K562 (cell line): ENCODE results near the gene MT1M. TPM values are rescaled to one million over a fixed set of nuclear protein-coding genes. Genes with fewer than 3 reads are reported as not detected.

Experiments
- ATAC-seq: fragments of 200-7000 bp; cut with Tn5 transposase; 3 replicates; pipeline ENCODE4 v1.9.1; 2020; ENCODE audit warnings: moderate library complexity
- BruUV-seq: library from RNA; stranded (reverse); fragments of 400-500 nt; replicated peaks from 2 replicates; lab custom pipeline; 2021; lab: Mats Ljungman, UMichigan
- CTCF ChIA-PET: fragments of 300-600 bp; formaldehyde crosslinking; extraction: SDS; loops from one replicate; lab custom pipeline; 2021; ENCODE audit warnings: low intra/inter-chr PET ratio; lab: Yijun Ruan, JAX
- POLR2A ChIA-PET: fragments of 300-600, 350-650 bp; sonication (Branson Sonifier 250); formaldehyde crosslinking; extraction: SDS; loops from one replicate; lab custom pipeline; 2021; ENCODE audit warnings: antibody characterized with exemption, inconsistent platforms; lab: Yijun Ruan, JAX
- DNase-seq, 4 experiments: peaks; one replicate each; pipeline versions ENCODE4 v3.0.0 to v3.0.0-alpha.2; 2011 to 2018; ENCODE audit warnings: low spot score in 3 of 4, mixed read lengths in 3 of 4; ENCODE audit errors: extremely low read depth in 1 of 4
- FAIRE-seq: peaks from 2 replicates; lab custom pipeline; 2011; peaks lifted over from hg19 to GRCh38; lab: Jason Lieb, UNC
- H2AFZ ChIP-seq: 2 replicates; pipeline ENCODE4 v1.6.0; 2011; ENCODE audit warnings: low read depth, low read length, control low read depth, inconsistent platforms
- H3K27ac ChIP-seq: fragments of 200-600 bp; 3 replicates; pipeline ENCODE4 v1.8.0; 2011; ENCODE audit warnings: low read depth, mild to moderate bottlenecking, control low read depth, inconsistent platforms, low read length, moderate library complexity, mixed read lengths; ENCODE audit errors: extremely low read depth
- H3K27me3 ChIP-seq, 2 experiments: fragments of 300-600 bp in 1 of 2; 2 replicates in 1 of 2; 3 replicates in 1 of 2; pipeline versions ENCODE4 v1.6.0 to v1.8.0; 2011; ENCODE audit warnings: inconsistent platforms in 2 of 2, low read length in 2 of 2, mild to moderate bottlenecking in 1 of 2, mixed read lengths in 1 of 2, moderate library complexity in 1 of 2; ENCODE audit not compliant: control insufficient read depth in 2 of 2, insufficient read depth in 2 of 2
- H3K36me3 ChIP-seq: fragments of 300-600 bp; 3 replicates; pipeline ENCODE4 v1.8.0; 2011; ENCODE audit warnings: mild to moderate bottlenecking, low read length, inconsistent platforms; ENCODE audit not compliant: control insufficient read depth, insufficient read depth
- H3K4me1 ChIP-seq, 2 experiments: fragments of 200-600 bp in 1 of 2; replicated peaks in 1 of 2; 2 replicates in 1 of 2; 3 replicates in 1 of 2; pipeline versions ENCODE4 v1.5.1 to v1.8.0; 2011; ENCODE audit warnings: inconsistent platforms in 2 of 2, low read length in 2 of 2, mild to moderate bottlenecking in 1 of 2, mixed read lengths in 1 of 2, moderate library complexity in 1 of 2; ENCODE audit not compliant: control insufficient read depth in 2 of 2, insufficient read depth in 2 of 2
- H3K4me2 ChIP-seq: 2 replicates; pipeline ENCODE4 v1.6.1; 2011; ENCODE audit warnings: low read length, control low read depth, inconsistent platforms, mixed read lengths; ENCODE audit not compliant: insufficient read depth
- H3K4me3 ChIP-seq: fragments of 200-600 bp; sonication (generic), shearing (Covaris generic); 2 replicates; pipeline ENCODE4 v1.5.1; 2016; ENCODE audit warnings: control low read depth, inconsistent platforms
- H3K79me2 ChIP-seq: fragments of 200-600 bp; 3 replicates; pipeline ENCODE4 v1.8.0; 2011; ENCODE audit warnings: low read length, inconsistent platforms; ENCODE audit not compliant: control insufficient read depth, insufficient read depth
- H3K9ac ChIP-seq, 2 experiments: 2 replicates each; pipeline versions ENCODE4 v1.6.0 to v1.6.1; 2011; ENCODE audit warnings: low read depth in 2 of 2, low read length in 2 of 2, control low read depth in 1 of 2, inconsistent platforms in 1 of 2, mild to moderate bottlenecking in 1 of 2, mixed read lengths in 1 of 2; ENCODE audit not compliant: insufficient read depth in 1 of 2
- H3K9me1 ChIP-seq: one replicate; pipeline ENCODE4 v1.6.0; 2011; ENCODE audit warnings: inconsistent platforms, mild to moderate bottlenecking, low read length, moderate library complexity; ENCODE audit not compliant: control insufficient read depth, insufficient read depth
- H3K9me3 ChIP-seq: replicated peaks from 2 replicates; pipeline ENCODE4 v1.5.1; 2011; ENCODE audit warnings: low read depth, low read length, inconsistent platforms; ENCODE audit not compliant: control insufficient read depth, insufficient read depth
- H4K20me1 ChIP-seq: replicated peaks from 2 replicates; pipeline ENCODE4 v1.6.1; 2011; ENCODE audit warnings: low read length, inconsistent platforms, mixed read lengths; ENCODE audit not compliant: control insufficient read depth, insufficient read depth
- E2F1 ChIP-seq: sonication (generic); formaldehyde crosslinking; IDR thresholded peaks from 2 replicates; pipeline ENCODE4 v1.8.1; 2023; ENCODE audit warnings: mild to moderate bottlenecking, missing genetic modification reagents, moderate library complexity
- GABPB2 ChIP-seq: fragments of 250-450 bp; sonication (Bioruptor Pico); conservative IDR thresholded peaks from 2 replicates; pipeline ENCODE4 v1.5.1; 2021; ENCODE audit warnings: mild to moderate bottlenecking
- KDM4B ChIP-seq, 2 experiments: fragments of 450-650 bp in 1 of 2; sonication (generic) in 1 of 2; IDR thresholded peaks; 2 replicates each; pipeline ENCODE4 v1.6.1; 2016 to 2017; ENCODE audit warnings: borderline replicate concordance in 2 of 2, antibody characterized with exemption in 1 of 2, low read depth in 1 of 2, mild to moderate bottlenecking in 1 of 2
- NFXL1 ChIP-seq: fragments of 450-650 bp; formaldehyde crosslinking; IDR thresholded peaks from 2 replicates; pipeline ENCODE4 v1.4.0; 2021; ENCODE audit warnings: mild to moderate bottlenecking
- PRPF4 ChIP-seq: fragments of 200-400 bp; formaldehyde crosslinking; IDR thresholded peaks from one replicate; pipeline ENCODE4 v1.6.1; 2017; ENCODE audit warnings: low read length, low read depth, mild to moderate bottlenecking; ENCODE audit not compliant: insufficient read depth, poor library complexity, severe bottlenecking
- PTRF ChIP-seq: fragments of 450-650 bp; IDR thresholded peaks from 2 replicates; pipeline ENCODE4 v1.6.1; 2016; ENCODE audit warnings: mild to moderate bottlenecking, missing genetic modification characterization, missing compliant biosample characterization
- SIRT6 ChIP-seq: IDR thresholded peaks from one replicate; pipeline ENCODE4 v1.6.1; 2012; ENCODE audit warnings: low read depth, mild to moderate bottlenecking, control low read depth, inconsistent platforms, low read length, moderate library complexity
- TAF9B ChIP-seq: fragments of 450-650 bp; IDR thresholded peaks from 2 replicates; pipeline ENCODE4 v1.6.1; 2018; ENCODE audit warnings: mild to moderate bottlenecking; ENCODE audit not compliant: partially characterized antibody
- TRIM28 ChIP-seq: fragments of 450-650 bp; IDR thresholded peaks from 2 replicates; pipeline ENCODE4 v1.6.1; 2017
- ZNF253 ChIP-seq: fragments of 250-450 bp; sonication (Bioruptor Pico); conservative IDR thresholded peaks from 2 replicates; pipeline ENCODE4 v1.6.1; 2021; ENCODE audit warnings: mild to moderate bottlenecking
- ZNF707 ChIP-seq: fragments of 250-450 bp; sonication (Bioruptor Pico); conservative IDR thresholded peaks from 2 replicates; pipeline ENCODE4 v1.8.0; 2022; ENCODE audit warnings: inconsistent platforms, mild to moderate bottlenecking, moderate library complexity
- WGBS: fragments of 100-300 bp; shearing (Covaris generic); methylation state at CpG from one replicate; pipeline ENCODE4 v1.1.6; 2016; ENCODE audit warnings: low coverage, mixed read lengths; ENCODE audit not compliant: insufficient coverage; ENCODE audit errors: missing lambda C conversion rate; 5-methylcytosine and 5-hydroxymethylcytosine counted together
- in situ Hi-C: fragments of 300-500 bp; cut with MboI; formaldehyde crosslinking; loops from 4 replicates; pipeline ENCODE4 v1.15.0; 2018; ENCODE audit warnings: inconsistent platforms, mixed read lengths
- intact Hi-C: fragments of 100-400 bp; cut with micrococcal nuclease; formaldehyde crosslinking; loops from 2 replicates; pipeline ENCODE4 v1.14.2; 2022
- polyA plus RNA-seq, 8 experiments: library from polyadenylated mRNA; depleted of rRNA in 4 of 8; stranded (reverse) in 5 of 8; unstranded in 3 of 8; fragments of >200 nt; fragmentation: Nextera tagmentation in 2 of 8; fragmentation: Illumina TruSeq in 1 of 8; extraction: Ambion mirVana in 2 of 8; extraction: Trizol in 1 of 8; gene quantifications; 2 replicates each; pipeline versions ENCODE4 v1.2.1 to v1.2.3, GENCODE V29; 2011 to 2014; ENCODE audit warnings: inconsistent platforms in 1 of 8, missing spikeins in 1 of 8
- total RNA-seq, 7 experiments: library from RNA; depleted of rRNA in 6 of 7; stranded (reverse); fragments of >200 nt in 6 of 7; fragmentation: Illumina TruSeq in 2 of 7; extraction: Trizol in 2 of 7; gene quantifications; 2 replicates each; pipeline versions ENCODE4 v1.2.1 to v1.2.3, GENCODE V29; 2011 to 2021; ENCODE audit warnings: low replicate concordance in 1 of 7
- TF ChIP-seq, protein P1 (sequence below): fragments of 250-450 bp; sonication (Bioruptor Pico); IDR thresholded peaks from 2 replicates; pipeline ENCODE4 v1.5.0; 2021; ENCODE audit warnings: mild to moderate bottlenecking, borderline replicate concordance
- TF ChIP-seq, protein P2 (sequence below): sonication (generic); IDR thresholded peaks from 2 replicates; pipeline ENCODE4 v1.6.1; 2016

MT1M gene
- total and polyA plus RNA-seq, 9 of the 15 experiments (the other 6 are each of a cell fraction or from before 2014, with no cell fraction given) = not detected

DNA sequence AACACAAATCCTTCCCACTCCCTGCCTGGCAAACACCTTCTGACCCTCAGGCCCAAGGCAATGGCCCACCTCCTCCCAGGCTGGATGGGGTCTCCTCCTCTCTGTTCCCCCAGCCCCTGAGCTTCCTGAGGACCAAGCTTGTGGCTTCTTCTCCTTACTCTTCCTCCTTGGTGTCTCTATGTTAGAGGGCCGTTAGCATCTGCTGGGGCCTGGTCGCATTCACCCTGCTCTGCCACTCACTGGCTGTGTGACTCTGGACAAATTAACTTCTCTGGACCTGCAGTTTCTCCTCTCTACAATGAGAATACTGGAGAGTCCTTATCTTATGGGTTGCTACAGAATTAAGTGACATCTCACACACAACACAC, 24.8 kb upstream of the MT1M start:
- H3K27me3 ChIP-seq = no peaks in the 10 kb centered on the region
- H3K4me3 ChIP-seq = peak overlapping the region; percentile 47; the same call in 1 of the 2 replicates
- ChIA-PET CTCF (no interaction called here), POLR2A (no interaction called here)
- H4K20me1 ChIP-seq = no peaks in the 10 kb centered on the region
- H3K36me3 ChIP-seq = no peaks in the 10 kb centered on the region
- TSS peak; percentile 88 for BruUV-seq
- ATAC-seq (no peak), FAIRE-seq (no peak), DNase-seq (no peak)
- H3K9me1 ChIP-seq = no peaks in the 10 kb centered on the region
- intact Hi-C loops (loop anchor here (1.0 kb wide), 1 partner anchor 95 kb away; no protein-coding TSS in a partner anchor), in situ Hi-C loops (no loop called here)
- H3K4me2 ChIP-seq = peak overlapping the region; percentile 78
- H3K9me3 ChIP-seq = no peaks in the 10 kb centered on the region
- H2AFZ ChIP-seq = peak overlapping the region; percentile 98
- TF ChIP-seq NFXL1 (CRISPR knock-in tag) (no peak), ZNF253 (CRISPR knock-in tag) (no peak), ZNF707 (no peak), SIRT6 (no peak), E2F1 (CRISPR knock-in tag) (no peak), GABPB2 (no peak), TRIM28 (no peak), TAF9B (no peak), PTRF (no peak), PRPF4 (no peak), KDM4B (IDR thresholded peaks at IDR 0.05; ENCODE audit: borderline replicate concordance in 2 of 2, low read depth in 1 of 2) (no peak)
- TF ChIP-seq, protein P1, sequence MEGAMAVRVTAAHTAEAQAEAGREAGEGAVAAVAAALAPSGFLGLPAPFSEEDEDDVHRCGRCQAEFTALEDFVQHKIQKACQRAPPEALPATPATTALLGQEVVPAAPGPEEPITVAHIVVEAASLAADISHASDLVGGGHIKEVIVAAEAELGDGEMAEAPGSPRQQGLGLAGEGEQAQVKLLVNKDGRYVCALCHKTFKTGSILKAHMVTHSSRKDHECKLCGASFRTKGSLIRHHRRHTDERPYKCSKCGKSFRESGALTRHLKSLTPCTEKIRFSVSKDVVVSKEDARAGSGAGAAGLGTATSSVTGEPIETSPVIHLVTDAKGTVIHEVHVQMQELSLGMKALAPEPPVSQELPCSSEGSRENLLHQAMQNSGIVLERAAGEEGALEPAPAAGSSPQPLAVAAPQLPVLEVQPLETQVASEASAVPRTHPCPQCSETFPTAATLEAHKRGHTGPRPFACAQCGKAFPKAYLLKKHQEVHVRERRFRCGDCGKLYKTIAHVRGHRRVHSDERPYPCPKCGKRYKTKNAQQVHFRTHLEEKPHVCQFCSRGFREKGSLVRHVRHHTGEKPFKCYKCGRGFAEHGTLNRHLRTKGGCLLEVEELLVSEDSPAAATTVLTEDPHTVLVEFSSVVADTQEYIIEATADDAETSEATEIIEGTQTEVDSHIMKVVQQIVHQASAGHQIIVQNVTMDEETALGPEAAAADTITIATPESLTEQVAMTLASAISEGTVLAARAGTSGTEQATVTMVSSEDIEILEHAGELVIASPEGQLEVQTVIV = no peak
- TF ChIP-seq, protein P2, sequence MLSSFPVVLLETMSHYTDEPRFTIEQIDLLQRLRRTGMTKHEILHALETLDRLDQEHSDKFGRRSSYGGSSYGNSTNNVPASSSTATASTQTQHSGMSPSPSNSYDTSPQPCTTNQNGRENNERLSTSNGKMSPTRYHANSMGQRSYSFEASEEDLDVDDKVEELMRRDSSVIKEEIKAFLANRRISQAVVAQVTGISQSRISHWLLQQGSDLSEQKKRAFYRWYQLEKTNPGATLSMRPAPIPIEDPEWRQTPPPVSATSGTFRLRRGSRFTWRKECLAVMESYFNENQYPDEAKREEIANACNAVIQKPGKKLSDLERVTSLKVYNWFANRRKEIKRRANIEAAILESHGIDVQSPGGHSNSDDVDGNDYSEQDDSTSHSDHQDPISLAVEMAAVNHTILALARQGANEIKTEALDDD = no peak
- 94% methylated on average over 2 of the region's 2 CpGs for WGBS
- H3K4me1 ChIP-seq = peaks cover 27 to 29% of the 10 kb centered on the region in 2 experiments
- peak overlapping the region; percentile 86 for H3K27ac ChIP-seq
- H3K9ac ChIP-seq = peak overlapping the region in 1 of 2 experiments; percentile 69; a peak in 2 of 4 replicates
- no peaks in the 10 kb centered on the region for H3K79me2 ChIP-seq
